ENCODE measurements around the gene CNTLN. TPM values are rescaled to one million over a fixed set of nuclear protein-coding genes. Genes with fewer than 3 reads are reported as not detected.
"Not testable (repeated sequence)": the region's sequence is repeated elsewhere in the genome, so short reads cannot be mapped to it uniquely, and the experiment has no call there.

Gene CNTLN
- total RNA-seq, 1 donor from 2014 or later = 10.1 TPM

DNA sequence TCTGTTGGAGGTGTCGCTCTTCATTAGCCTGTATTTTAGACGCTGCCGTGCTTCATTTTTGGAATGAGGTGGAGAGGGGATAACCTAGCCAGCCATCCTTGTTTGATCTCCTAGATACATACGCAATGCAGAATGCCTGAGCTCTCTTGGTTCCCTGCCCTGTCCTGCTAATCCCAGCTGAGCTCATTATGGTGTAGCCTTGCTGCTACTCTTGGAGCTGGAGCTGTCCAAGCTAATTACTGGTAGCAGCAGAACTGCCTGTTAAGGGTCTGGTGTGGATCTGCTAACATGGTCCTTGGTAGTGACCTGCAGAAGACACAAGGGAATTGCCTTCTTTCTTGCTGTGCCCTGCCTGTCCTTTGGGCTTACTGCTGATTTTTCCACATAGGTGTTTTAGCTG lies 207.9 kb downstream of the CNTLN start:
- no peaks in the 10 kb centered on the region for H3K4me1 ChIP-seq
- DNase-seq (ENCODE audit: low spot score) = peak; percentile 56

GRCh38 chr9:17349831-17350230 lies 215.0 kb downstream of the CNTLN start:
- TF ChIP-seq EZH2phosphoT487 (IDR thresholded peaks at IDR 0.05) (no peak), EZH2 (IDR thresholded peaks at IDR 0.05) (no peak)
- TF ChIP-seq, protein P1, sequence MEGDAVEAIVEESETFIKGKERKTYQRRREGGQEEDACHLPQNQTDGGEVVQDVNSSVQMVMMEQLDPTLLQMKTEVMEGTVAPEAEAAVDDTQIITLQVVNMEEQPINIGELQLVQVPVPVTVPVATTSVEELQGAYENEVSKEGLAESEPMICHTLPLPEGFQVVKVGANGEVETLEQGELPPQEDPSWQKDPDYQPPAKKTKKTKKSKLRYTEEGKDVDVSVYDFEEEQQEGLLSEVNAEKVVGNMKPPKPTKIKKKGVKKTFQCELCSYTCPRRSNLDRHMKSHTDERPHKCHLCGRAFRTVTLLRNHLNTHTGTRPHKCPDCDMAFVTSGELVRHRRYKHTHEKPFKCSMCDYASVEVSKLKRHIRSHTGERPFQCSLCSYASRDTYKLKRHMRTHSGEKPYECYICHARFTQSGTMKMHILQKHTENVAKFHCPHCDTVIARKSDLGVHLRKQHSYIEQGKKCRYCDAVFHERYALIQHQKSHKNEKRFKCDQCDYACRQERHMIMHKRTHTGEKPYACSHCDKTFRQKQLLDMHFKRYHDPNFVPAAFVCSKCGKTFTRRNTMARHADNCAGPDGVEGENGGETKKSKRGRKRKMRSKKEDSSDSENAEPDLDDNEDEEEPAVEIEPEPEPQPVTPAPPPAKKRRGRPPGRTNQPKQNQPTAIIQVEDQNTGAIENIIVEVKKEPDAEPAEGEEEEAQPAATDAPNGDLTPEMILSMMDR (IDR thresholded peaks at IDR 0.05) = no peak
- Histone ChIP-seq H3K9ac (no peak overlapping the region), H3K27me3 (no peaks in the 10 kb centered on the region), H3K79me2 (ENCODE audit: low read depth) (no peaks in the 10 kb centered on the region), H3K9me3 (ENCODE audit: low read depth) (no peaks in the 10 kb centered on the region), H3K27ac (no peak overlapping the region), H3K4me2 (no peak overlapping the region), H3K36me3 (no peaks in the 10 kb centered on the region), H3K4me1 (no peaks in the 10 kb centered on the region), H2AFZ (replicated peaks) (no peak overlapping the region), H4K20me1 (ENCODE audit: low read depth) (no peaks in the 10 kb centered on the region), H3F3A (ENCODE audit: low read depth) (no peaks in the 10 kb centered on the region), H3K4me3 (no peak overlapping the region)
- Mint-ChIP-seq H3K4me3 (no peak overlapping the region), H3K4me1 (no peaks in the 10 kb centered on the region), H3K9me3 (no peaks in the 10 kb centered on the region), H3K27me3 (ENCODE audit: insufficient read depth, low read depth) (peaks cover 5% of the 10 kb centered on the region), H3K36me3 (peaks cover 18% of the 10 kb centered on the region), H3K27ac (no peak overlapping the region)
- DNase-seq (ENCODE audit: low spot score) = no peak

More for the DNA sequence above, 207.9 kb downstream of the CNTLN start:
- H3K36me3 ChIP-seq = no peaks in the 10 kb centered on the region
- Mint-ChIP-seq H3K36me3 (peaks cover 13% of the 10 kb centered on the region), H3K9me3 (no peaks in the 10 kb centered on the region), H3K4me3 (no peak overlapping the region), H3K27me3 (ENCODE audit: insufficient read depth, low read depth) (peaks cover 2% of the 10 kb centered on the region), H3K27ac (no peak overlapping the region), H3K4me1 (peaks cover 2% of the 10 kb centered on the region)
- H3K27ac ChIP-seq = no peak overlapping the region
- no peaks in the 10 kb centered on the region for H4K20me1 ChIP-seq (ENCODE audit: low read depth)
- H3K9ac ChIP-seq = no peak overlapping the region
- H3K79me2 ChIP-seq (ENCODE audit: low read depth) = no peaks in the 10 kb centered on the region
- no peaks in the 10 kb centered on the region for H3K9me3 ChIP-seq (ENCODE audit: low read depth)
- H3K27me3 ChIP-seq = no peaks in the 10 kb centered on the region
- H3K4me2 ChIP-seq = no peak overlapping the region
- no peak for TF ChIP-seq EZH2phosphoT487 (IDR thresholded peaks at IDR 0.05)
- no peaks in the 10 kb centered on the region for H3F3A ChIP-seq (ENCODE audit: low read depth)
- H2AFZ ChIP-seq (replicated peaks) = no peak overlapping the region
- H3K4me3 ChIP-seq = no peak overlapping the region

DNA sequence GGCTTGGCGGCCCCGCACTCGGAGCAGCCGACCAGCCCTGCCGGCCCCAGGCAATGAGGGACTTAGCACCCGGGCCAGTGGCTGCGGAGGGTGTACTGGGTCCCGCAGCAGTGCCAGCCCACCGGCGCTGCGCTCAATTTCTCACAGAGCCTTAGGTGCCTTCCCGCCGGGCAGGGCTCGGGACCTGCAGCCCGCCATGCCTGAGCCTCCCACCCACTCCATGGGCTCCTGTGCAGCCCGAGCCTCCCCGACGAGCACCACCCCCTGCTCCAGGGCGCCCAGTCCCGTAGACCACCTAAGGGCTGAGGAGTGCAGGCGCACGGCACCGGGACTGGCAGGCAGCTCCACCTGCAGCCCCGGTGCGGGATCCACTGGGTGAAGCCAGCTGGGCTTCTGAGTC lies 219.2 kb downstream of the CNTLN start:
- not testable (repeated sequence) for H3K9ac ChIP-seq; DNase-seq (ENCODE audit: low spot score); H3K9me3 ChIP-seq (ENCODE audit: low read depth); H3K79me2 ChIP-seq (ENCODE audit: low read depth); H3K9me3 Mint-ChIP-seq; H3K27ac Mint-ChIP-seq; H3K4me3 Mint-ChIP-seq; H3K4me2 ChIP-seq; H3K27me3 ChIP-seq; H3K36me3 ChIP-seq; H3K4me1 ChIP-seq; H4K20me1 ChIP-seq (ENCODE audit: low read depth); H3K4me1 Mint-ChIP-seq; H3K4me3 ChIP-seq; H3K27ac ChIP-seq; H3K27me3 Mint-ChIP-seq (ENCODE audit: insufficient read depth, low read depth); H3K36me3 Mint-ChIP-seq; H3F3A ChIP-seq (ENCODE audit: low read depth); H2AFZ ChIP-seq (replicated peaks)

DNA sequence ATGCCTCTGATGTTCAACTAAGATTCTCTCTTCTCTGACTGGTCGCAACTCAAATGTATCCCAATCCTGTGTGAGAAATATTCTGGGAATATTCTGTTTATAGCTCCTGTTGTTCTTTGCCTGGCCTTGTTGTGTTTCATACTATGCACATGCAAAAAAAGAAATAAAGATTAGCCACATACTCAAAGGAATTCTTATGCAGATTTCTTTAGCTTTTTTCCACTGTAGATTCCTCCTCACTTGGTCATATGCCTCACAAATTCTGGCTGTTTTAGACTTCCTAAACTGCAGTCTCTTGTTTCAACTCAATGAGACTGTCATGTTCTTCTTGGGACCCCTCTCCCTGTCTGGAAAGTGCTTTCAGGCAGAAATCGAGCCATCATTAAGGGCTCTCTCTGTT lies 226.5 kb downstream of the CNTLN start:
- Histone ChIP-seq H2AFZ (replicated peaks) (no peak overlapping the region), H4K20me1 (ENCODE audit: low read depth) (no peaks in the 10 kb centered on the region), H3F3A (ENCODE audit: low read depth) (no peaks in the 10 kb centered on the region), H3K27me3 (no peaks in the 10 kb centered on the region), H3K9me3 (ENCODE audit: low read depth) (no peaks in the 10 kb centered on the region), H3K79me2 (ENCODE audit: low read depth) (no peaks in the 10 kb centered on the region), H3K4me1 (no peaks in the 10 kb centered on the region), H3K4me3 (no peak overlapping the region), H3K36me3 (no peaks in the 10 kb centered on the region), H3K27ac (no peak overlapping the region), H3K9ac (no peak overlapping the region), H3K4me2 (no peak overlapping the region)
- Mint-ChIP-seq H3K36me3 (no peaks in the 10 kb centered on the region), H3K4me1 (no peaks in the 10 kb centered on the region), H3K9me3 (no peaks in the 10 kb centered on the region), H3K27ac (no peak overlapping the region), H3K27me3 (ENCODE audit: insufficient read depth, low read depth) (no peaks in the 10 kb centered on the region), H3K4me3 (no peak overlapping the region)
- TF ChIP-seq, protein P1 (IDR thresholded peaks at IDR 0.05) = no peak
- TF ChIP-seq EZH2 (IDR thresholded peaks at IDR 0.05) (no peak), EZH2phosphoT487 (IDR thresholded peaks at IDR 0.05) (no peak)
- peak; percentile 2 for DNase-seq (ENCODE audit: low spot score)
